Heart left ventricle (tissue), 16 donors: ENCODE results near the gene OPCML. TPM values are rescaled to one million over a fixed set of nuclear protein-coding genes. Genes with fewer than 3 reads are reported as not detected.
A peak's percentile ranks its signal among the peaks of the same experiment; 100 is the strongest.

ENCODE experiments used
- ATAC-seq, 4 donors: fragments of 200-7000 bp; cut with Tn5 transposase; one replicate each; pipeline ENCODE4 v1.9.1; 2020 to 2022; ENCODE audit warnings: moderate library complexity in 4 of 4, mild to moderate bottlenecking in 3 of 4, moderate number of reproducible peaks in 1 of 4
- DNase-seq, 5 donors: peaks; one replicate each; pipeline ENCODE4 v3.0.0-alpha.2; 2020
- H3K27ac ChIP-seq, 12 donors: fragments of 200-600 bp; sonication (generic) in 4 of 12; one replicate each; pipeline versions ENCODE4 v1.5.0 to v1.8.0; 2016 to 2022; ENCODE audit warnings: mild to moderate bottlenecking in 2 of 12
- H3K27me3 ChIP-seq, 9 donors: fragments of 200-600 bp; sonication (generic) in 2 of 9; one replicate each; pipeline versions ENCODE4 v1.5.1 to v1.8.0; 2016 to 2022; ENCODE audit warnings: mild to moderate bottlenecking in 3 of 9
- H3K36me3 ChIP-seq, 9 donors: fragments of 200-600 bp; sonication (generic) in 2 of 9; one replicate each; pipeline versions ENCODE4 v1.5.0 to v1.8.0; 2018 to 2022; ENCODE audit warnings: mild to moderate bottlenecking in 2 of 9
- H3K4me1 ChIP-seq, 12 donors: fragments of 200-600 bp; sonication (generic) in 4 of 12; one replicate each; pipeline versions ENCODE4 v1.5.0 to v1.8.0; 2016 to 2022; ENCODE audit warnings: mild to moderate bottlenecking in 3 of 12
- H3K4me3 ChIP-seq, 12 donors: fragments of 200-600 bp; sonication (generic) in 4 of 12; one replicate each; pipeline versions ENCODE4 v1.5.0 to v1.8.0; 2017 to 2022; ENCODE audit warnings: mild to moderate bottlenecking in 9 of 12, moderate library complexity in 4 of 12
- H3K9me3 ChIP-seq, 12 donors: fragments of 200-600 bp; sonication (generic) in 4 of 12; one replicate each; pipeline versions ENCODE4 v1.5.0 to v1.8.0; 2016 to 2022; ENCODE audit warnings: mild to moderate bottlenecking in 1 of 12
- CTCF ChIP-seq, 12 donors: fragments of 200-600 bp; sonication (generic) in 4 of 12; IDR thresholded peaks; one replicate each; pipeline versions ENCODE4 v1.5.0 to v1.8.0; 2018 to 2022; ENCODE audit warnings: antibody characterized with exemption in 12 of 12, mild to moderate bottlenecking in 5 of 12
- POLR2A ChIP-seq, 2 donors: fragments of 450-650 bp; IDR thresholded peaks; one replicate each; pipeline ENCODE4 v1.6.1; 2017; ENCODE audit warnings: antibody characterized with exemption in 2 of 2, mild to moderate bottlenecking in 2 of 2, moderate library complexity in 2 of 2
- WGBS, 4 donors: extraction: QIAGEN DNeasy Blood & Tissue Kit in 2 of 4; methylation state at CpG; one replicate each; pipeline versions ENCODE4 v1.1.5 to v1.1.7; 2013 to 2018; 5-methylcytosine and 5-hydroxymethylcytosine counted together
- intact Hi-C, 10 donors: fragments of 100-400 bp; cut with DNase I; formaldehyde crosslinking; loops; one replicate each; pipeline versions ENCODE4 v1.11.1 to v1.14.2; 2022
- polyA plus RNA-seq, 2 donors: library from polyadenylated mRNA; stranded (reverse); fragments of 200-250 nt; gene quantifications; one replicate each; pipeline ENCODE4 v1.2.3, GENCODE V29; 2013
- total RNA-seq, 9 donors: library from RNA; depleted of rRNA in 2 of 9; stranded (reverse); fragments of >200 nt in 2 of 9; fragmentation: NEBNext Ultra II Directional in 3 of 9; extraction: Animal tissue kit (Norgen Biotek cat#: 25700) in 3 of 9; gene quantifications; one replicate each; pipeline versions ENCODE4 v1.1.0 to v1.2.4, GENCODE V29; 2016 to 2023
- donor health status: ischemic (EF 13 %, LVEDD 7.1; RV severe dilation, severe dysfunction).
- donor health status: healthy with polysubstance abuse.
- donor health status: DM: no; HTN: yes; CAD: no.
- donor health status: DM: no; HTN: no; CAD: no.
- donor health status: ischemic (EF 25% LVEDD 6.9; RV normal size, moderate dysfunction).
- donor health status: ischemic (EF 25% LVEDD 5.7; RV mildly dilated, moderate dysfunction).
- donor health status: healthy.
- donor health status: DM: yes; HTN: yes; CAD: no.
- donor health status: ischemic (EF 35%, LVEDD 5.7; RV mildly dilated, moderate dysfunction).
- donor health status: nonischemic (EF 11% LVEDD 7.7; RV severe dilation, severe dysfunction).
- donor health status: DM: yes; HTN: yes; CAD: no.
- donor health status: PGD.
- donor health status: ischemic (EF 29% LVEDD 5.4; RV normal size, mild dysfunction).
- donor health status: nonischemic (EF 23%, LVEDD 6.1; RV moderate dilation, normal function).

The OPCML gene
- total and polyA plus RNA-seq, 11 donors: 0.04 to 1.3 (median 0.23) TPM; not detected in 3

GRCh38 chr11:133576351-133576750 is 44.0 kb upstream of the OPCML start:
- no peak overlapping the region for H3K27ac ChIP-seq
- intact Hi-C loops: no loop called here
- no peak overlapping the region for H3K4me3 ChIP-seq
- peaks cover 0 to 18% (median 0%) of the 10 kb centered on the region in 9 donors for H3K27me3 ChIP-seq
- TF ChIP-seq POLR2A (IDR thresholded peaks at IDR 0.05) (no peak), CTCF (IDR thresholded peaks at IDR 0.05) (peak in 2 of 12 donors; percentile 8 to 9)
- H3K4me1 ChIP-seq: no peaks in the 10 kb centered on the region
- no peaks in the 10 kb centered on the region for H3K9me3 ChIP-seq
- H3K36me3 ChIP-seq: no peaks in the 10 kb centered on the region
- DNase-seq (no peak), ATAC-seq (no peak)
- 75 to 86% (median 77%) methylated on average over 16 of the region's 16 CpGs for WGBS, 4 donors

- H3K9me3 ChIP-seq: no peaks in the 10 kb centered on the region
- H3K4me1 ChIP-seq: no peaks in the 10 kb centered on the region
- TF ChIP-seq CTCF (IDR thresholded peaks at IDR 0.05) (no peak), POLR2A (IDR thresholded peaks at IDR 0.05) (no peak)
- DNase-seq (no peak), ATAC-seq (no peak)
- WGBS, 4 donors: 48 to 78% (median 67%) methylated on average over 1 of the region's 1 CpG
- H3K4me3 ChIP-seq: no peak overlapping the region
- H3K27me3 ChIP-seq: peaks cover 0 to 18% (median 0%) of the 10 kb centered on the region in 9 donors
- H3K36me3 ChIP-seq: no peaks in the 10 kb centered on the region
- intact Hi-C loops: no loop called here
- H3K27ac ChIP-seq: no peak overlapping the region
Measured at GRCh38 chr11:133573081-133573480, 40.8 kb upstream of the OPCML start.

GRCh38 chr11:133570376-133570775 is 38.1 kb upstream of the OPCML start:
- intact Hi-C loops: no loop called here
- no peaks in the 10 kb centered on the region for H3K36me3 ChIP-seq
- H3K4me3 ChIP-seq: no peak overlapping the region
- H3K4me1 ChIP-seq: no peaks in the 10 kb centered on the region
- 88 to 95% (median 92%) methylated on average over 4 of the region's 4 CpGs for WGBS, 4 donors
- no peak overlapping the region for H3K27ac ChIP-seq
- DNase-seq (no peak), ATAC-seq (no peak)
- no peak for TF ChIP-seq CTCF (IDR thresholded peaks at IDR 0.05)
- no peak for TF ChIP-seq POLR2A (IDR thresholded peaks at IDR 0.05)
- H3K27me3 ChIP-seq: peaks cover 0 to 21% (median 0%) of the 10 kb centered on the region in 9 donors
- no peaks in the 10 kb centered on the region for H3K9me3 ChIP-seq

- Histone ChIP-seq H3K9me3 (no peaks in the 10 kb centered on the region), H3K36me3 (no peaks in the 10 kb centered on the region), H3K4me3 (no peak overlapping the region), H3K4me1 (no peaks in the 10 kb centered on the region), H3K27ac (no peak overlapping the region), H3K27me3 (peaks cover 0 to 8% (median 4%) of the 10 kb centered on the region in 9 donors)
- intact Hi-C loops: no loop called here
- TF ChIP-seq POLR2A (IDR thresholded peaks at IDR 0.05): no peak
- TF ChIP-seq CTCF (IDR thresholded peaks at IDR 0.05): no peak
- ATAC-seq (no peak), DNase-seq (no peak)
- WGBS, 4 donors: 85 to 88% (median 86%) methylated on average over 7 of the region's 7 CpGs
Measured at GRCh38 chr11:133563505-133564025, 31.3 kb upstream of the OPCML start.
